Stimulated activated effector memory CD8-positive, alpha-beta T cell treated with anti-CD3 and anti-CD28 coated beads, Interleukin-12 subunit alpha, Interleukin-12 subunit beta, amount 100 ng/mL, for 72 hours (primary cell): ENCODE measurements around the gene MTMR10.

Experiments
- ATAC-seq: fragments of 150-1000 bp; cut with Tn5 transposase; 2 replicates; pipeline ENCODE4 v1.10.0; 2021
- DNase-seq, 2 donors: peaks; one replicate each; pipeline ENCODE4 v3.0.0; 2021 to 2022; ENCODE audit warnings: low spot score in 2 of 2
- H3K27ac Mint-ChIP-seq: one replicate; pipeline ENCODE4 v1.8.0; 2022; ENCODE audit warnings: mild to moderate bottlenecking, mixed read lengths
- H3K36me3 Mint-ChIP-seq: one replicate; pipeline ENCODE4 v1.8.0; 2022; ENCODE audit warnings: mild to moderate bottlenecking, mixed read lengths
- H3K4me1 Mint-ChIP-seq: one replicate; pipeline ENCODE4 v1.8.0; 2022; ENCODE audit warnings: mixed read lengths
- H3K4me3 Mint-ChIP-seq: one replicate; pipeline ENCODE4 v1.8.0; 2022; ENCODE audit warnings: mild to moderate bottlenecking, mixed read lengths
- H3K9me3 Mint-ChIP-seq: one replicate; pipeline ENCODE4 v1.8.0; 2022; ENCODE audit warnings: mixed read lengths

The MTMR10 gene

DNA sequence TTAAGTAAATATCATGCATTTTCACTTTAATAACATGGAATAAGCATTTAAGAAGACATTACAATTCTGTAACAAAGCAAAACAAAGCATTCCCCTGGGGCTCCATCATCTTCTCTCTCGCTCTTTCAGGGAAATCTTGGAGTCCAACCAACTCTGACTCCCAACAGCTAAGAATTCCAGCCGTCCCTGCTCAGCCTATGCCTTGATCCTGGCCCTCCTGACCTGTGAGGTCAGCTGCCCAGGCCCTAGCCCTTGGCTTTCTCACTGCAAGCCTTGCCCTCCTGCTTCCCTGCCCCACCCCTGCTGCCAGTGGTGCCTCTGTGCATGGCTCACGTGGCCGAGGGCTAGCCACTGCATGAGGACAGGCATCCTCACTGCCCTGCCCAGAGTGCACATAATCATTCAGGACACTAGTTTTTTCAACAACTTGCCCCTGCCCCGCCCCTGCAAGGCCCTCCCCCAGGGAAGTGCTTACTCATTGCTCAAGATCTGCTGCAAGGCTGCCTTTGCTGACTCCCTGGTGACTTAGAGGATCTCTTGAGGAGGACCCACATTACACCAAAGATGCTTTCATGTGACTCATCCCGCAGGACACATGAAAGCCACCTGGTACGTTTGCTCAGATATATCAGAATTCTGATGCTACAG lies 37.6 kb downstream of the MTMR10 start:
- H3K4me1 Mint-ChIP-seq = peaks cover 6% of the 10 kb centered on the region
- H3K27ac Mint-ChIP-seq = peak overlapping the region; percentile 79
- H3K36me3 Mint-ChIP-seq = peaks cover 96% of the 10 kb centered on the region
- no peak for DNase-seq
- no peaks in the 10 kb centered on the region for H3K9me3 Mint-ChIP-seq
- no peak overlapping the region for H3K4me3 Mint-ChIP-seq
- ATAC-seq = peak; percentile 67

DNA sequence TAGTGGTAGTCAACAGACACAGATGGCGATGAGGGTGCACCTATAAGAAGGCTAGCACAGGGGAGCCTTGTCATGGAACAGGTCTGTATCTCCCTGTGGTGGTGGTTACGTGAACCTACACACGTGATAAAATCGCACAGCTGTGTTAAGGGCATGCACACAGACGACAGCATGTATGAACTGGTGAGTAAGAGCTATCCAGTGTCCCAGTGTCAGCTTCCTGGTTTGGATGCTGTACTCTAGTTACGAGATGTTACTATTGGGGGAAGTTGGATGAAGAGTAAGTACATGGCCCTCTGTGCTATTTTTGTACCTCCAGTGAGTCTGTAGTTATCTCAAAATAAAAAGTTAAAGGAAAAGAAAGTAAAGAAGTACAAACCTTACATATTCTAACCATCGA lies 38.2 kb downstream of the MTMR10 start:
- Mint-ChIP-seq H3K36me3 (peaks cover 96% of the 10 kb centered on the region), H3K4me3 (no peak overlapping the region), H3K27ac (peak overlapping the region; percentile 64), H3K9me3 (no peaks in the 10 kb centered on the region), H3K4me1 (peaks cover 6% of the 10 kb centered on the region)
- DNase-seq (no peak), ATAC-seq (no peak)

- DNase-seq = no peak
- no peaks in the 10 kb centered on the region for H3K4me1 Mint-ChIP-seq
- no peak overlapping the region for H3K27ac Mint-ChIP-seq
- no peak for ATAC-seq
- H3K36me3 Mint-ChIP-seq = peaks cover 100% of the 10 kb centered on the region
- no peak overlapping the region for H3K4me3 Mint-ChIP-seq
- no peaks in the 10 kb centered on the region for H3K9me3 Mint-ChIP-seq
Measured at GRCh38 chr15:30943654-30944335, 47.6 kb downstream of the MTMR10 start.

- no peak for DNase-seq
- no peaks in the 10 kb centered on the region for H3K9me3 Mint-ChIP-seq
- peaks cover 100% of the 10 kb centered on the region for H3K36me3 Mint-ChIP-seq
- no peak for ATAC-seq
- H3K27ac Mint-ChIP-seq = no peak overlapping the region
- H3K4me3 Mint-ChIP-seq = no peak overlapping the region
- no peaks in the 10 kb centered on the region for H3K4me1 Mint-ChIP-seq
Measured at GRCh38 chr15:30941520-30941919, 49.9 kb downstream of the MTMR10 start.

DNA sequence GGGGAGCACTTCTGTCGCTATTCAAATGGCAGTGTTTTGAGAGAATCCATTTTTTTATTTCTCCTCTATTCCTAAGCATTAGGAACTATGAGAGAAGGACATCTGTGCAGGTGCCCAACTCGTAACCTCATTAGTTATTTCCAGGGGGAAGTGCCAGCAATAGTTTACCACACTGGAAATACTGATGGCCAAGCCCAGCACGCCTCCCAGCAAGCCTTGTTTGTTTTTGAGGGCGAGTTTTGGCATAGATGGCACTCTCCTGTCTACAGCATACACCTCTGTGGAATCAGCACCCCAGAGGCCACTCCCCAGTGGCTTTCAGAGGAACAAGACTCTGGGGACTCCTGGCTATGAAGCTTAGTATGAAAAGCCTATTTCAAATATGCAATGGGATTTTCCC lies 51.1 kb downstream of the MTMR10 start:
- ATAC-seq = no peak
- DNase-seq = no peak
- H3K27ac Mint-ChIP-seq = no peak overlapping the region
- H3K4me1 Mint-ChIP-seq = no peaks in the 10 kb centered on the region
- peaks cover 100% of the 10 kb centered on the region for H3K36me3 Mint-ChIP-seq
- no peaks in the 10 kb centered on the region for H3K9me3 Mint-ChIP-seq
- no peak overlapping the region for H3K4me3 Mint-ChIP-seq

GRCh38 chr15:30939161-30939560 lies 52.3 kb downstream of the MTMR10 start:
- H3K27ac Mint-ChIP-seq = no peak overlapping the region
- no peaks in the 10 kb centered on the region for H3K4me1 Mint-ChIP-seq
- H3K9me3 Mint-ChIP-seq = no peaks in the 10 kb centered on the region

DNA sequence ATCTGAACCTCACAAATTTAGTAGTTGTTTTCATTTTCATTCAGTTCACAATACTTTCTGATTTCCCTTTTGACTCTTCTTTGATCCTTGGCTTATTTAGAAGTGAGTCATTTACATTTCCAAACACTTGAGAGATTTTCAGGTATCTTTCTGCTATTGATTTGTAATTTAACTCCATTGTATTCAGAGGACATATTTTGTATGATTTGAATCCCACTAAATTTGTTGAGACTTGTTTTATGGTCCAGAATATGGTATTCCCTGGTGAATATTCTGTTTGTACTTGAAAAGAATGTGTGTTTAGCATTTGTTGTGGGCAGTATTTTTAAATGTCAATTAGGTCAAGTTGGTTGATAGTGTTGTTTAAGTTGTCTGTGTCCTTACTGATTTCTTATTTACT lies 58.1 kb downstream of the MTMR10 start:
- Mint-ChIP-seq H3K4me1 (peaks cover 12% of the 10 kb centered on the region), H3K27ac (no peak overlapping the region), H3K4me3 (no peak overlapping the region), H3K9me3 (no peaks in the 10 kb centered on the region), H3K36me3 (peaks cover 86% of the 10 kb centered on the region)
- DNase-seq = no peak
- ATAC-seq = no peak

More at GRCh38 chr15:30939161-30939560, 52.3 kb downstream of the MTMR10 start:
- Mint-ChIP-seq H3K36me3 (peaks cover 100% of the 10 kb centered on the region), H3K4me3 (no peak overlapping the region)
- ATAC-seq (no peak), DNase-seq (no peak)

DNA sequence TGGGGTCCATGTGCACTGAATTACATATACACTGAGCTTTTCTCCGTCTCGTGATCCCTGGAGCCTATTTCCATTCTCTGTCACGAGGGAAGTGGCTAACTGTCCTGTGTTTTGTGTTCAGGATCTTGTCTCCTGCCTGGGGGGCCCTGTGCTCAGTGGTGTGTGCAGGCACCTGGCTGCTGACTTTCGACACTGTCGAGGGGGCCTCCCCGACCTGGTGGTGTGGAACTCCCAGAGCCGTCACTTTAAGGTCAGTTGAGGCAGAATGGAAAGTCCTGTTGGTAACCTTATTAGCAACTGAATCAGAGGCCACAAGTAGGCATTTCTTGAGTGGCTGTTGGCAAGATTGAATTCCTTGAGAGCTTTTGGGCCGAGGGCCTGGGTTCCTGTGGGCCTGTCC lies 61.0 kb downstream of the MTMR10 start:
- Mint-ChIP-seq H3K27ac (no peak overlapping the region), H3K4me1 (peaks cover 12% of the 10 kb centered on the region), H3K9me3 (no peaks in the 10 kb centered on the region), H3K4me3 (no peak overlapping the region), H3K36me3 (peaks cover 83% of the 10 kb centered on the region)
- DNase-seq = no peak
- ATAC-seq = no peak

GRCh38 chr15:30929982-30930381 lies 61.4 kb downstream of the MTMR10 start:
- no peaks in the 10 kb centered on the region for H3K9me3 Mint-ChIP-seq
- H3K27ac Mint-ChIP-seq = no peak overlapping the region
- no peak overlapping the region for H3K4me3 Mint-ChIP-seq
- ATAC-seq = no peak
- H3K36me3 Mint-ChIP-seq = peaks cover 83% of the 10 kb centered on the region
- DNase-seq = no peak
- H3K4me1 Mint-ChIP-seq = peaks cover 12% of the 10 kb centered on the region

- ATAC-seq = no peak
- H3K9me3 Mint-ChIP-seq = no peaks in the 10 kb centered on the region
- no peak overlapping the region for H3K4me3 Mint-ChIP-seq
- H3K4me1 Mint-ChIP-seq = peaks cover 12% of the 10 kb centered on the region
- no peak for DNase-seq
- H3K36me3 Mint-ChIP-seq = peaks cover 83% of the 10 kb centered on the region
- H3K27ac Mint-ChIP-seq = no peak overlapping the region
Measured at GRCh38 chr15:30929064-30929669, 62.3 kb downstream of the MTMR10 start.

- ATAC-seq (no peak), DNase-seq (no peak)
- Mint-ChIP-seq H3K27ac (no peak overlapping the region), H3K9me3 (no peaks in the 10 kb centered on the region), H3K4me3 (no peak overlapping the region), H3K4me1 (peaks cover 8% of the 10 kb centered on the region), H3K36me3 (peaks cover 78% of the 10 kb centered on the region)
Measured at GRCh38 chr15:30928076-30928475, 63.4 kb downstream of the MTMR10 start.

GRCh38 chr15:30927148-30927761 lies 64.2 kb downstream of the MTMR10 start:
- H3K36me3 Mint-ChIP-seq = peaks cover 78% of the 10 kb centered on the region
- peak; percentile 24 for ATAC-seq
- H3K27ac Mint-ChIP-seq = peak overlapping the region; percentile 84
- no peaks in the 10 kb centered on the region for H3K9me3 Mint-ChIP-seq
- H3K4me1 Mint-ChIP-seq = peaks cover 5% of the 10 kb centered on the region
- H3K4me3 Mint-ChIP-seq = no peak overlapping the region
- no peak for DNase-seq

- Mint-ChIP-seq H3K9me3 (no peaks in the 10 kb centered on the region), H3K4me1 (peaks cover 5% of the 10 kb centered on the region), H3K36me3 (peaks cover 85% of the 10 kb centered on the region), H3K4me3 (no peak overlapping the region), H3K27ac (no peak overlapping the region)
- no peak for ATAC-seq
- no peak for DNase-seq
Measured at GRCh38 chr15:30926161-30926560, 65.3 kb downstream of the MTMR10 start.

GRCh38 chr15:30925686-30926085 lies 65.7 kb downstream of the MTMR10 start:
- H3K4me1 Mint-ChIP-seq = peaks cover 5% of the 10 kb centered on the region
- no peak for ATAC-seq
- peaks cover 86% of the 10 kb centered on the region for H3K36me3 Mint-ChIP-seq
- no peak overlapping the region for H3K4me3 Mint-ChIP-seq
- no peak overlapping the region for H3K27ac Mint-ChIP-seq
- no peaks in the 10 kb centered on the region for H3K9me3 Mint-ChIP-seq
- no peak for DNase-seq

- no peak overlapping the region for H3K4me3 Mint-ChIP-seq
- no peaks in the 10 kb centered on the region for H3K9me3 Mint-ChIP-seq
- ATAC-seq = no peak
- H3K27ac Mint-ChIP-seq = no peak overlapping the region
- peaks cover 90% of the 10 kb centered on the region for H3K36me3 Mint-ChIP-seq
- H3K4me1 Mint-ChIP-seq = no peaks in the 10 kb centered on the region
- DNase-seq = no peak
Measured at GRCh38 chr15:30924353-30924752, 67.1 kb downstream of the MTMR10 start.

GRCh38 chr15:30923429-30923828 lies 68.0 kb downstream of the MTMR10 start:
- Mint-ChIP-seq H3K4me3 (no peak overlapping the region), H3K9me3 (no peaks in the 10 kb centered on the region), H3K4me1 (no peaks in the 10 kb centered on the region), H3K27ac (peak overlapping the region; percentile 1), H3K36me3 (peaks cover 91% of the 10 kb centered on the region)
- no peak for DNase-seq
- no peak for ATAC-seq
